ENCODE data around the gene MSI2. TPM values are rescaled to one million over a fixed set of nuclear protein-coding genes. Genes with fewer than 3 reads are reported as not detected.

Gene MSI2
- total and polyA plus RNA-seq, 2 donors (not counting 3 experiments of a cell fraction or from before 2014, with no cell fraction given): 20.9 to 59.3 TPM

GRCh38 chr17:57236686-57237299 is 19.5 kb upstream of the MSI2 start:
- FAIRE-seq: no peak
- no peak for TF ChIP-seq FOS (IDR thresholded peaks at IDR 0.05; ENCODE audit: borderline replicate concordance, insufficient read depth, low read length)
- no peak for TF ChIP-seq EZH2 (IDR thresholded peaks at IDR 0.05; ENCODE audit: borderline replicate concordance, low read depth, low read length, severe bottlenecking)
- no peak for TF ChIP-seq POLR2AphosphoS5 (IDR thresholded peaks at IDR 0.05; ENCODE audit: insufficient read depth, low read depth, low read length)
- TF ChIP-seq CTCF (IDR thresholded peaks at IDR 0.05; ENCODE audit: extremely low read depth in 1 of 2, insufficient read depth in 1 of 2, low read depth in 1 of 2, low read length in 2 of 2): no peak
- no peak for TF ChIP-seq MYC (IDR thresholded peaks at IDR 0.05; ENCODE audit: low read depth, low read length)
- TF ChIP-seq JUN (IDR thresholded peaks at IDR 0.05; ENCODE audit: borderline replicate concordance, insufficient read depth, insufficient read length, low read depth): no peak
- no peak for TF ChIP-seq GATA2 (IDR thresholded peaks at IDR 0.05; ENCODE audit: insufficient read depth, insufficient read length, low read depth, low read length)
- TF ChIP-seq MAX (IDR thresholded peaks at IDR 0.05; ENCODE audit: insufficient read depth, insufficient read length): no peak
- no peak for TF ChIP-seq POLR2A (IDR thresholded peaks at IDR 0.05; ENCODE audit: low read depth, low read length)
- intact Hi-C loops (cut with micrococcal nuclease): no loop called here

More at GRCh38 chr17:57236686-57237299, 19.5 kb upstream of the MSI2 start:
- no peaks in the 10 kb centered on the region for H3K9me3 ChIP-seq (replicated peaks; ENCODE audit: control insufficient read depth, insufficient read depth, low read length)
- CTCF ChIA-PET: no interaction called here
- no peaks in the 10 kb centered on the region for H4K20me1 ChIP-seq (replicated peaks; ENCODE audit: control insufficient read depth, extremely low read depth, insufficient read depth, low read length)
- H3K9me1 ChIP-seq (replicated peaks; ENCODE audit: control insufficient read depth, extremely low read depth, insufficient read depth, low read length): no peaks in the 10 kb centered on the region
- no peaks in the 10 kb centered on the region for H3K36me3 ChIP-seq (ENCODE audit: control insufficient read depth in 2 of 2, extremely low read depth in 1 of 2, insufficient read depth in 2 of 2, low read length in 2 of 2)
- POLR2A ChIA-PET: no interaction called here
- H3K27ac ChIP-seq (ENCODE audit: insufficient read depth, low read depth, low read length): no peak overlapping the region
- dilution Hi-C loops (cut with MboI; ENCODE audit: extremely low pct_ligation_motif_present, low sequenced_read_pairs): no loop called here
- H3K4me1 ChIP-seq (ENCODE audit: control insufficient read depth, extremely low read depth, insufficient read depth, low read length): no peaks in the 10 kb centered on the region
- no TSS peak for BruUV-seq (replicated peaks)
- H3K4me2 ChIP-seq (ENCODE audit: insufficient read depth, low read length): no peak overlapping the region
- no peak overlapping the region for H3K4me3 ChIP-seq (replicated peaks in 1 of 3; ENCODE audit: insufficient read depth in 1 of 3, low read depth in 1 of 3, low read length in 3 of 3)
- H3K79me2 ChIP-seq (ENCODE audit: control insufficient read depth, insufficient read depth, low read length): no peaks in the 10 kb centered on the region
- no peak overlapping the region for H3K9ac ChIP-seq (replicated peaks; ENCODE audit: extremely low read depth, insufficient read depth, low read length)
- DNase-seq (ENCODE audit: low read depth, low spot score): no peak
- H3K27me3 ChIP-seq (ENCODE audit: control insufficient read depth in 2 of 2, insufficient read depth in 2 of 2, low read length in 2 of 2): peaks cover 4 to 14% of the 10 kb centered on the region in 2 experiments
- H2AFZ ChIP-seq (ENCODE audit: low read depth, low read length): no peak overlapping the region

All from endothelial cell of umbilical vein (primary cell).